Activated effector memory CD4-positive, alpha-beta T cell treated with Interleukin-2 at 50 U/mL for 16 hours (primary cell): ENCODE results near the gene LCN6.

ENCODE experiments used
- DNase-seq: peaks from one replicate; pipeline ENCODE4 v3.0.0-alpha.2; 2020

The LCN6 gene

DNA sequence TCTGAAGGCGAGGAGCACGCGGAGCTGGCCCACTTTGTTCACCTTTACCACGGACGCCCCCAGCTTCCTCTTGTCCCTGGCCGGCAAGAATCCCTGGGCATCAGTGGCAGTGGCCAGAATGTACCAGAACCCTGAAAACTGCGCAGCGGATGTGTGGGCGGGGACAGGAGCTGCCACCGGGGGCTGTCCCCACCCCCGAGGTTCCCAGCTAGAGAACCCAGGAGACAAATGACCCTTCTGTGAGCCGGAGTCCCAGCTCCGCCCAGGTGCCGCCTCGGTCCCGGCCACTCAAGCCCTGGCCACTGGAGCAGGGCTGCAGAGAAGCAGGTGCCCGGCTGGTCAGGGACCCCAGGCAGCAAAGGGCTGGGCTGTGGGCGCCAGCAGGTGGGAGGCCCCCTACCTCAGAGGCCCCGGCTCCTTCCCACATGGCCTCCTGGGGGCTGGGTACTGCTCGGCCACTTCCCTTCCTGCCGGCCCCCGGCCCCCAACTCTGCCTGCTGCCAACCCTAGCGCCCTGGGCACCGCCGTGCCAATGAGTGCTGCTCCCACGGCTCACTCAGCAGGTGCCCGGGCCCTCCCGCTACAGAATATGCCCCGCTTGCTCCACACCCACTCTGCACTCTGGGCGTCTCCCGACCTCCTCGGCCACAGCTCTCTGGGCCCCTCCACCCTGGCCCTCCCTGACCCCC is 6.3 kb downstream of the LCN6 start:
- no peak for DNase-seq

DNA sequence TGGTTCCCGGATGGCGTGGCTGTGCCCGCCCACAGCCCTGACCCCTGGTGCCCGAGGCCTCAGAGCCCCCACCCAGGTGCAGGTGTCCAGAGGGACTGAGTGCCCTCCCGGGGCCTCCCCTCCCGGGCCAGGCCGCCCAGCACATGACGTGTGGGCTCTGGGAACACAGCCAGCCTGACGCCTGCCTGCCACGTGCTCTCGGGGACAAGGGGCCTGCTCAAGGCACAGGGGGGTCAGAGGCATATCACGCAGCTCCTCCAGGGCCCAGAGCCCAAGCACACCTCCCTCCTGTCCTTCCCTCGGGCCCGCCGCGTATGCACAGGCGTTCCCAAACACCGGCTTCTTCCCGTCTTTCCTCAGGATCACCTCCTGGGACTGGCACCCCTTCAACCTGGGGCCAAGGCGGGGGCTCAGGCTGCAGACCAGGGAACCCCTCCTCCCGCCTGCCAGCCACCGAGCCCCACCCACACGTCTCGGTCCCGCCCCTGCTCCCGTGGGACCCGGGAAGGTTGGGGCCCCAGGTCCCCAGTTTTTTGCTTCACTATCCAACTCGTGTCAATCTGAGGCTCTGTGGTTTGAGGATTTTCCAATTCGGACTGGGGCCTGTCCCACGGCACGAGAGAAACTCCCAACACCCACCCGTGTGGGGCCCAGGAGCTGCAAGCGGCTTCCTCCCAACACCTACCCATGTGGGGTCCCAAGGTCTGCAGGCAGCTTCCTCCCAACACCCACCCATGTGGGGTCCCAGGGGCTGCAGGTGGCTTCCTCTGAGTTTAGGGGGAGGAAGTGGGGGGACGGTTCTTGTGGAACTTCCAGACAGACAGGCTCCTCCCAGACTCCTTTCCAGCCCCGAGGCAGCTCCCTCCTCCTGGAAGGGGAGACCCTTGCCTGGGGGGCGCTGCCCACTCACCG is 7.1 kb downstream of the LCN6 start:
- no peak for DNase-seq

DNA sequence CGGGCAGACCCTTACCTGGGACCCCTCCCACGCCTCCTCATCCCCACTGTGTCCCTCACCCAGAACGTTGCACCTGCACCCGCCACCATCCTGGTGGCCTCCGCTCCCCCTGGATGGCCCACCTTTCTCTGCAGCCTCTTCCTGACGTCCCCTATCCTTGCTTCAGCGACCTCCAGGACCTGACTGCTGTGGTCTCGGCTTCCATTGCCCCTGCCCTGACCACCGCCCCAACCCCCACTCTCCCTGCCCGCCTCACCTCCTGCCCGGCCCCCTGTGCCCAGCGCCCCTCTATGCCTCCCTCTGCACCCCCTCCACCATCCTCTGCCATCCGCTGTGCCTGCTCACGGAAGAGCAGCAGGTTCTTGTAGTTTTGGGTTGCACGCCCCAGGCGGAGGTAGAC is 7.8 kb downstream of the LCN6 start:
- no peak for DNase-seq

DNA sequence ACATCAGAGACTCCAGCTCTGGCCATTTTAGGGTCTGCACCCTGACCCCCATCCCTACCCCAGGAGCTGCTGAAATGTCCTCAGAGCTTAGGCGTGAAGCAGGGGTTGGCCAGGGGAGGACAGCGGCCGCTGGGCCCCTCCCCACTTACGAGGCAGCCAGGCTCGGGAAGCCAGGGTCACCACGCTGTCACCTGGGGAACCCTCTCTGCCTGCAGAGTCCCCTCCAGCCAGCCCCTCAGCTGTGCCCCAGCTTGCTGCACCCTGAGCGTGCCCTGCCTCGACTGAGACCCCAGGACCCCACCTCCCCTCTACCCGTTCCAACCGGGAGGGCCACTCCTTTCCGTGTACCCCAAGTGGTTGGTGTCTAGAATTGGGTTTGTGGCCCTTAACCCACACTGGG is 8.3 kb downstream of the LCN6 start:
- DNase-seq: no peak

DNA sequence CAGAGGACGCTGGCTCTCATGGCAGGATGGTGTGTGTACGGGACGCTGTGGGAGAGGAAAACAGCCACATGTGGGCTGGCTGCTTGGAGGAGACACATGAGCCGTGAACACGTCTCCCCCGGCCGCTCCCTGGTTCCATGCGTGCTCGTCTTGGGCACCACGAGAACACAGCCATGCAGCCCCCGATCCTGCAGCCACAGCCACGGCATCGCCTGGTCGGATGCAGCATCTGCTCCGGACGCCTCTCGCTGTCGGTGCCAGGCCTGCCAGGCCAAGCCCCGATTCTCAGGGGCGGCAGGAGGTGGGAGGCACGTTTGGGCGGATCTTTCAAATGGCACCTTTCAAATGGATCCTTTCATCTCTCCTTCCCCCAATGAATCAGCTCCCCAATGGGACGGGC is 8.8 kb downstream of the LCN6 start:
- no peak for DNase-seq

DNA sequence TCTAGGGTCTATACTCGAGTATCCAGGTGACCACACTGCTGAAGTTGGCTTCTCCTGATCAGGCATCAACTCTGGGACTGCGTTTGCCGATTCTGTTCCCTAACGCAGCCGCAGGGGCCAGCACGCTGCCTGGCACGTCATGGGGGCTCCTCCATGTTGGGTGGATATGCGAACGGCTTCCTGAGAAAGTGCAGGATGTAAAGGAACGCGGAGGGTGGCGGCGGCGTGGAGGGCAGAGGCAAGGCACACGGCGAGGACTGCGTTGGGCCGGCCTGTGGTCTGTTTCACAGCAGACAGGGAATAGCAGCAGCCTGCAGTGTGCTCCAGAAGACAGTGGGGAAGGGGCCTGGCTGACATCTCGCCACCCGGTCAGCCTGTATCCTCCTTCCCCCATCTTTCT is 9.4 kb downstream of the LCN6 start:
- DNase-seq: no peak

DNA sequence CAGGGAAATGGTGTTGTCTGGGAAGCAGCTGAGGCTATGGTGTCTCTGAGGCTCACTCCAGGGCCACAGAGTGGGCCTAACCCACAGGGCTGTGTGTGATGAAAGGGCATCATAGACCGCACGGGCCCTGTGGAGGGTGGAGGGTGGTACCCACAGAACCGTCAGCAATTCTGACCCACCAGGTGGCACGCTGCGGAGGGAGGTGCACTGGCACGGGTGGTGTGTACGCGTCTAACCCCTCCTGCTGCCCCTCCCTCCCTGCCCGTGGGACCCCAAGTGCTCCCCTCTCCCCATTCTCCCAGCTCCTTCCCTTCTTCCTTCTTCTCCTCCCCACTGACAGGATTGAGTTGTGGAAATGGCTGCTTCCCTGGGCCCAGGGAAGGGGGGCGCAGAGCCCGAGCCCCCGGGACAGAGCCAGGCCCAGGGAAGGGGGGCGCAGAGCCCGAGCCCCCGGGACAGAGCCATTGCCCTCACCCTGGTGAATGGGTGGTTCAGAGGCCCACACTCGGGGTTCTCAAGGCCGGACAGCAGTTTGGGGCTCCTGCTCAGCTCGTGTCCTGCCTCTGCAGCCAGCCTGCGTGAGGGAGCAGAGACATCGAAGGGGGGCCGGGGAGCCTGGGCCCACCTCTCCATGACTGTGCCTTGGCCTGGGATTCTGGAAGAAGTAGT is 12.4 kb downstream of the LCN6 start:
- DNase-seq: no peak

DNA sequence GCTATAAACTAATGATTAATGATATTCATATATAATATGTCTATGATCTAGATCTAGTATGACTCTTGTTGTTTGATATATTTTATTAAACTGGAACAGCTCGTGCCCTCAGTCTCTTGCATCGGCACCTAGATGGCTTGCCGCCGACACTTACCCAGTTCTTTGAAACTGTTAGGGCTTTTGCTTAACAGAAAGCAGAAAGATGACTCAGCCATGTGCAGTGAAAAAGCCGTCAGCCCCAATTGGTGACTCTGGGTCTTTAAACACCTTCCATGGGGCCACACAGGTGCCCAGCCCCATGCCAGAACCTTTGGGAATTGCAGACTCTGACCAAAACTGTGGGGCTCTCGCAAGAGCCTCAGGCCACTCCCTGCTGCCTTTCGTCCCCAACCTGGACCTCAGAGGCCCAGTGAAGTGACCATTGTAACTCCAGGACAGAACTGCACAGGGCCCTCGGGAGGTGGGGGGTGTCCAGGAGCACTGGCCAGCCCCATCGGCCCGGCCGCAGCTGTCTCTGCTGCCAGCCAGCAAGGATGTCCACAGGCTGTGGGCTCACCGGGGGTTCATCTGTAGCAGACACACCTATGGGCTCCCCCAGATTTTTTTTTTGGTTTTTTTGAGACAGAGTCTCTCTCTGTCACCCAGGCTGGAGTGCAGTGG is 13.4 kb downstream of the LCN6 start:
- no peak for DNase-seq

DNA sequence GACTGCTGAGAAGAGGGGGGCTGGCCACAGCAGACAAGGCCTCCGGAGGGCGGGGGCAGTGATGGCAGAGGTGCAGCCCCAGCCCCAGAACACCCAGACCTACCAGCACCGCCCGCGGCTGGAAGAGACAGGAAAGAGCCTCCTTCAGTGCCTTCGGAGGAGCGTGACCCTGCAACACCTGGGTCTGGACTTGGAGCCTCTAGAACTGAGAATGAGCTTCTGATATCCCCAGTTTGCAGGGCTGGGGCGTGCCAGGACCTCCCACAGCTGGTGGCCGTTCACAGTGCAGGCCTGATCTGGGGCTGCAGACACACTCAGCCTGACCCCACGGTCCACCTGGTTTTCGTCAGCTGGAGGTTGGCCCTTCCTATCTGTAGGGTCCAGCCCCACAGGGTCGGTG is 14.7 kb downstream of the LCN6 start:
- DNase-seq: no peak

DNA sequence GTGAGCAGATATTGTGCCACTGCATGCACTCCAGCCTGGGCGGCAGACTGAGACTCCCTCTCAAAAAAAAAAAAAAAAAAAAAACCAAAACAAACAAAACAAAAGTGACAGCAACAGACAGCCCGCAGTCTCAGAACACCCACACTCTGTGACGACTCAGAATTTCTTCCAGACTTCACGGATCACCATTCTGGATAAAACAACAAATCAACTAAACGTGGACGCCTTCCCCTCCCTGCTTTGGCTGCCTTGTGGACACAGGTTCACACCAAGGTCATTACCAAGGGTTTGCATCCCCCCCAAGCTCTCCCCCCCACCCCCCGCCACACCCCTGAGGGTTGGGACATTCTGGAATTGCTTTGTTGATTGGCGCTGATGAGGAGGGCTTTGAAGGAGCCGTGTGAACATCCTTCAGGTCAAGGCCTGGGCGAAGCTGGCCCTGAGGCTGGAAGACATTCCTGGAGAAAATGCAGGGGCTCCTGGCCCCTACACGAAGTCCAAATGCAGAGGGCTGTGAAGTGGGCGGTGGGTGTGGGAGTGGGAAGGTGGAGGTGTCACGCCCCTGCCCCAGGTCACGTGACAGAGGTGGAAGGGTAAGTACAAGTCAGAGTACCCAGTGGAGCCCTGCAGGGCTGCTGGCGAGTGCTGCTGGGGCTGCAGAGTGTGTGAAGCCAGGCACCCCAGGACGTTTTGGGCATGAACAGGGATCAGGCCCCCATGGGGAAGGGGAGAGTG is 15.7 kb downstream of the LCN6 start:
- no peak for DNase-seq

DNA sequence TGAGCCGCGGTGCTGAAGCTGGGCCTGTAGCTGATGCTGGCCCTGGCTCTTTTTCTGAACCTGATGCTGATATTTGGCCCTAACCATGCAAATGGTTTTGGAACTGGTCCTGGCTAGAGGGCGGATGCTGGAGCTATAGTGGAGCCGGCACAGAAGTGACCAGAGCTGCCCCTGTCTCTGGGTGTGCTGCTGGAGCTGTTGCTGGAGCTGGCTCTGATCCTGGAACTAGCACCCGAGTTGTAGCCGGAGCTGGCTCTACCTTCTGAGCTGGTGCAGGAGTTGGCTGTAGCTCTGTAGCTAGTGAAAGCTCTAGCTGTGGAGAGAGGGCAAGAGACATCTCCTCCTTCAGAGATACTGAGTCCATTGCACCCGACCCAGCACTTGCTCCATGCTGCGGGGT is 18.4 kb downstream of the LCN6 start:
- DNase-seq: no peak

DNA sequence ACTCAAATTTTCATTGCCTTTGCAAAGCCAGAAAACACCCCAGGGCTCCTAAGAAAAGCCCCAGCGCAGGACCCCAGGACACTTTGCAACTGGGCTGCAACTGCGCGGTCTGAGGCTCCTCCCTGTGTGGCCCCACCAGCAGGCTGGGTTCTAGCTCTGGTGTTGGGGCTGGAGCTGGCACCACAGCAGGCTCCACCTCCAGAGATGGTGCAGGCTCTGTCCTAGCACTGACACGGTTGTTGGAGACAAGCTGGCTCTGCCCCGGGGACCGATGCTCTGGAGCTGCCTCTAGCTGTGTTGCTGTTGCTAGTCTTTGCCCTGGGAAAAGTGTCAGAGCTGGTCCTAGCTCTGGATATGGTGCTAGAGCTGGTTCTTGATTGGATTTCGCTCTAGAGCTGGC is 19.2 kb downstream of the LCN6 start:
- DNase-seq: no peak

DNA sequence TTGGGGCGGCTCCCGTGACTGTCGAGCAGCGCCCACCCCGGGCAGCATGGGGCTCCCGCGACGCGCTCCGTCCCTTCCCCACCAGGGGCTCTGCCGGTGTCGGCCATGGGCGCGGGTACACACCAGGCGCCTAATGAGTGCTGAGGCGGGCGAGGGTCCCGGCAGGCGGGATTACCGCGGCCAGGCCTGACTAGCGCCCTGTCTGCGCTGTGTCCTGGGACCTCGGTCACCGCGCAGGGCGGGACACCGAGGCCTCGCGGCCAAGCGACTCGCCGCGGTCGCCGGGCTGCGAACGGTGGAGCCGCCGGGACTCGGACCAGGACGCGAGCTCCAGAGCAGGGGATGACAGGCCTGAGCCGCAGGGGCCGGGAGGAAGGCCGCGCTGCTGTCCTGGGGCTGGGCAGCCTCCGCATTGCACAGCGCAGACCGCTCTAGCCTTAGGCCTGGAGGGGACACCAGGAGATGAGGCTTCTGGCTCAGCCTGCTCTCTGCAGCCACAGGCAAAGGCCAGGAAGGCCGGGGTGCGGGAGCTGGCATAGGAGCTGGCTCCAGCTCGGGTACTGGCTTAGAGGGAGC is 19.7 kb downstream of the LCN6 start:
- no peak for DNase-seq

DNA sequence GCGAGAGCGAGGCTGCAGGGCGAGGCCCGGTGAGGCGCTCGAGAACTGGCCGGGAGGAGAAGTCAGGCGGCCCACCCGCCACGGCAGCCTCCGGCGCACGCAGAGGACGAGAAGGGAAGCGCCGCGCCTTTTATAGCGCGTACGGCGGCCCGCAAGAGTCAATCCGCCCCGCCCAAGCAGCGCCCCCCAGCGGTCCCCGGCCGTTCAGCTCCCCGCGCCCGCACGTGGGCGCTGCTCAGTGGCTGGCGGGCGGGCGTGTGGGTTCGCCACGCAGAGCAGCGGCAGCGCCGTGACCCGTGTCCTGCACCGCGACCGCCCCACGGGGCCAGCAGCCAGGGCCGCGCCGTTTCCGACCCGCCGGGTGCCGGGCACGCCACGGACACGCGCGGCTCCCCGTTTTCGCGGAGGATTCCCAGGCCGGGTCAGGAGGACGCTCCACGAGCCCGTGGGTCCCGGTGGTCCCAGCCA is 20.2 kb downstream of the LCN6 start:
- peak; percentile 87 for DNase-seq

DNA sequence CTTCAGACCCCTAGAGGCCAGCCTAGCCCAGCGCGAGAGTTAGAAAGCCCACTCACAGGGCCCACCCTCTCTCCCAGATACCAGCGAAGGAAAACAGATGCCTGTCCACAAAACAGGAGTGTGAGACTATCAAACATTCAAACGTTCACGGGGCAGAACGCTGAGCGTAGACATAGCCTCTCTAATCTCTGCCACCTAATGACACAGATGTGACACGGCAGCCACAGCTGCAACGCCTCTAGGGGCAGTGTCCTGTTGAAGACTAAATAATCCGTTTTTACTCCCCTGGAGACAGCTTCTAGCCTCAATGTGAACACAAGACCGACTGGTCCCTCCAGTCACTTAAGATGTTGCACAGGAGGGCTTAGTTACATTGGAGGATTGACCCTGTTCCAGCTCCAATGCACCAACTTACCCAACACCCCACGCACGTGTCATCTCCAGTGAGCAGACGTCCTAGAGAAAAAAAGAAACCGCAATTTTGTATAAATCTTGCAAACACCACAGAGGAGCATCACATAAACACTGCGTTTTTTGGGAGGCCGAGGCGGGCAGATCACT is 21.6 kb downstream of the LCN6 start:
- peak; percentile 19 for DNase-seq

DNA sequence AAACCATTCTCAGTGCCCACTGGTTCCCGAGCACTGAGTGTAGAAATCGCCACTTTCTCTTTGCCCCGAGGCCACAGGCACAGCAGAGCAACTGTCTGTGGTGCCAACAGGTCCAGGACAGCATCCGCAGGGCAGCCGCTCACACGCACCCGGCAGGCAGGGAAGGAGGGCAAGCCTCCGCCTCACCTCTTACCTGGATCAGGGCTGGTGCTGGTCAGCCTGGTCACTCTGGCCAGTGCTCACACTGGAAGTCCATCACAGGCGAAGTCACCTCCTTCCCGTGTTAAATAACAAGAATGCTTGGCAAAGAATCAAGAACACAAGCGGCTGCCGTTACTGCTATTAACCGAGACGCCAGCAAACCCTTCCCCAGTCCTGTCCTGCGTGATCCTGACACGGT is 22.2 kb downstream of the LCN6 start:
- DNase-seq: no peak

DNA sequence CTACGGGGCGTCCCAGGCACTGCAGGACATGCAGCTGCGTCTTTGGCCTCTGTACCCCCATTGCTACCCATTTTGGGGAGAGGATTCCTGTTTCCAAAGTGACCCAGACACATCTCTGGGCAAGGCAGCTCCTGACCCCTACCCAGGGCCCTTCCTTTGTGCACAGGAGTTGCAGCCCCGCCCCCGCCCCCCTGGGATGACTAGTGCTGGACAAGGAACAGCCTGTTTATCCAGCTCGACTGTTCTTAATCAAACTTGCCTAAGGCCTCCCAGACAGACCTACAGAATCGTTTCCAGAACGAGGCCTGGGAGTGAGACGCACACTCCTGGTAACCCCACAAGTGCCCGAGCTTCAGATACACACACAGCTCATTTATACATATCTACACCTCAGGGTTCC is 22.7 kb downstream of the LCN6 start:
- DNase-seq: no peak

DNA sequence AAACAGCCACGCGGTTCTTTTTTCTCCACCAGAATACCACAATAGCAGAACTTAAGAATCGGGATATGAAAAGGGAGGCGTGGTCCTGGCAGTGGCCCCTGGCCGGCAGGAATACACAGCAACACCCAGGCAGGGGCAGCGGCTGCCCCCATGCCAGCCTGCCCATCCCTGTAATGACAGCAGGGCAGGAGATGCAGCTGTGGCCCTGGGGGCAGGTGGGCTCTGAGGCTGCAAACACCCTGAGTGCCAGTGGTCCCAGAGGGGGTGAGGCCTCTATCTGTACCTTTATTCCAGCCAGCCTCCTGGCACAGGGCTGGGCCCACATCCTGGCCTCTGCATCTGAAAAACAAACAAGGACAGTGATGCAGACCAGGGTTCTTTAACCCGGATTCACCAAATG is 23.6 kb downstream of the LCN6 start:
- no peak for DNase-seq

DNA sequence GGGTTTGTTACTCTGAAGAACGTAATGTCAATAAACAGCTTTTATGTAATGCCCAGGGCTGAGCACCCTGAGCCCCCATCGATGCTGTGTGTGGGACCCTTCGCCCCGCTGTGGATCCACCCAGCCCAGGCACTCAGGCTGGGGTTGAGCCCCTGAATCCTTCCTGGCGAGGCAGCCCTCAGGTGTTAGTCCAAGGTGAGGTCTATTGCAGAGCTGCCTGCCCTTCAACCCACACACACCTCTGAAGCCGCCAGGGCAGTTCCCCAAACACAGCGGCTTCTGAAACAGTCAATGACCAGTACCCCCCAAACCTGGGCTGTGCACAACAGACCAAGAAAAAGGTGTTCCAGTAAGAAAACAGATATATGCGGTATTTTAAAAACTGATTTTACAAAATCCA is 24.3 kb downstream of the LCN6 start:
- DNase-seq: no peak

DNA sequence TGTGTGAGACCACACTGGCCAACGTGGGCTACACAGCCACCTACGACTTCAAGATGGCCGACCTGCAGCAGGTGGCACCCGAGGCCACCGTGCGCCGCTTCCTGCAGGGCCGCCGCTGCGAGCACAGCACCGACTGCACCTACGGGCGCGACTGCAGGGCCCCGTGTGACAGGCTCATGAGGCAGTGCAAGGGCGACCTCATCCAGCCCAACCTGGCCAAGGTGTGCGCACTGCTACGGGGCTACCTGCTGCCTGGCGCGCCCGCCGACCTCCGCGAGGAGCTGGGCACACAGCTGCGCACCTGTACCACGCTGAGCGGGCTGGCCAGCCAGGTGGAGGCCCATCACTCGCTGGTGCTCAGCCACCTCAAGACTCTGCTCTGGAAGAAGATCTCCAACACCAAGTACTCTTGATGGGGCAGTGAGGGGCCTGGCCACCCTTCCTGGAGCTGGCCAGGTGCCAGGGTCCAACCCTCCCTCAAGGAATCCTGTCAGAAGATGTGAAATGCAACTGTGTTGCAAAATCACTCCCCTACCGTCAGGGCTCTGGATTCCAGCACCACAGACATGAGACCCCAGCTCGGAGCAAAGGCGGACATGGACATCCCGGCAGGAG is 24.9 kb downstream of the LCN6 start:
- no peak for DNase-seq

DNA sequence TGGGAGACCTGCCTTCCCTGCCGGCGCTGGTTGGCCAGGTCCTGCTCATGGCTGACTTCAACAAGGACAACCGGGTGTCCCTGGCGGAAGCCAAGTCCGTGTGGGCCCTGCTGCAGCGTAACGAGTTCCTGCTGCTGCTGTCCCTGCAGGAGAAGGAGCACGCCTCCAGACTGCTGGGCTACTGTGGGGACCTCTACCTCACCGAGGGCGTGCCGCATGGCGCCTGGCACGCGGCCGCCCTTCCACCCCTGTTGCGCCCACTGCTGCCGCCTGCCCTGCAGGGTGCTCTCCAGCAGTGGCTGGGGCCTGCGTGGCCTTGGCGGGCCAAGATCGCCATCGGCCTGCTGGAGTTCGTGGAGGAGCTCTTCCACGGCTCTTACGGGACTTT is 25.4 kb downstream of the LCN6 start:
- no peak for DNase-seq
